ENCODE measurements around the gene SPANXN4.

Gene SPANXN4

DNA sequence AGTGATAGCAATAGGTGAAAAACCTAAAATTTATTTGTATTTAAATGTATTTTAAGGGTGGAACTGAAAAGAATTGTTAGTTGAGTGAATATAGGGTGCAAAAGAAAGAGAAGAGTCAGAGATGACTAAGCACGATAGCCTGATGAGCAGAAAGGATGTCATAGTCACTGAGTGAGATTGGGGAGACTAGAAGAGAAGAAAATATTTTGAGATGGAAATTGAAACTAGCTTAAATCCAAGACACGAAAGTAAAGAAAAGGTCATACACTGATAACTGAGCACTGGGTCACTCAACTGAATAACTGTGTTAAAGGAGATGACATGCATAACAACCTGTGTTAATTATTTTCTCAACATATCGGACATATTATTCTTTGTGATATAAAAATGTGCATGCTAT is 55.5 kb downstream of the SPANXN4 start:
- no peak overlapping the region for H3K4me2 ChIP-seq (ENCODE audit: low read length)
- no peak overlapping the region for H3K9ac ChIP-seq (ENCODE audit: low read length)
- H3K27me3 ChIP-seq (ENCODE audit: insufficient read depth, low read length): no peaks in the 10 kb centered on the region
- no peaks in the 10 kb centered on the region for H3K79me2 ChIP-seq (ENCODE audit: insufficient read depth, low read length)
- H3K36me3 ChIP-seq (ENCODE audit: insufficient read depth, low read length): no peaks in the 10 kb centered on the region
- H3K9me3 ChIP-seq (ENCODE audit: low read length): no peaks in the 10 kb centered on the region
- H4K20me1 ChIP-seq (ENCODE audit: insufficient read depth, low read length): no peaks in the 10 kb centered on the region
- H2AFZ ChIP-seq (ENCODE audit: low read length): no peak overlapping the region
- H3K27ac ChIP-seq (ENCODE audit: low read depth, low read length, poor library complexity, severe bottlenecking): no peak overlapping the region
- H3K9me2 ChIP-seq (ENCODE audit: low read depth, low read length): no peaks in the 10 kb centered on the region
- no peak overlapping the region for H3K4me3 ChIP-seq (ENCODE audit: low read depth, low read length, poor library complexity, severe bottlenecking)
- H3K4me1 ChIP-seq (ENCODE audit: insufficient read depth, low read length, severe bottlenecking): no peaks in the 10 kb centered on the region
- H3F3A ChIP-seq (ENCODE audit: insufficient read depth, low read length): no peaks in the 10 kb centered on the region
- TF ChIP-seq EZH2 (IDR thresholded peaks at IDR 0.05; ENCODE audit: borderline replicate concordance, low read length): no peak
- TF ChIP-seq, protein P1, sequence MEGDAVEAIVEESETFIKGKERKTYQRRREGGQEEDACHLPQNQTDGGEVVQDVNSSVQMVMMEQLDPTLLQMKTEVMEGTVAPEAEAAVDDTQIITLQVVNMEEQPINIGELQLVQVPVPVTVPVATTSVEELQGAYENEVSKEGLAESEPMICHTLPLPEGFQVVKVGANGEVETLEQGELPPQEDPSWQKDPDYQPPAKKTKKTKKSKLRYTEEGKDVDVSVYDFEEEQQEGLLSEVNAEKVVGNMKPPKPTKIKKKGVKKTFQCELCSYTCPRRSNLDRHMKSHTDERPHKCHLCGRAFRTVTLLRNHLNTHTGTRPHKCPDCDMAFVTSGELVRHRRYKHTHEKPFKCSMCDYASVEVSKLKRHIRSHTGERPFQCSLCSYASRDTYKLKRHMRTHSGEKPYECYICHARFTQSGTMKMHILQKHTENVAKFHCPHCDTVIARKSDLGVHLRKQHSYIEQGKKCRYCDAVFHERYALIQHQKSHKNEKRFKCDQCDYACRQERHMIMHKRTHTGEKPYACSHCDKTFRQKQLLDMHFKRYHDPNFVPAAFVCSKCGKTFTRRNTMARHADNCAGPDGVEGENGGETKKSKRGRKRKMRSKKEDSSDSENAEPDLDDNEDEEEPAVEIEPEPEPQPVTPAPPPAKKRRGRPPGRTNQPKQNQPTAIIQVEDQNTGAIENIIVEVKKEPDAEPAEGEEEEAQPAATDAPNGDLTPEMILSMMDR (IDR thresholded peaks at IDR 0.05; ENCODE audit: low read length): no peak

DNA sequence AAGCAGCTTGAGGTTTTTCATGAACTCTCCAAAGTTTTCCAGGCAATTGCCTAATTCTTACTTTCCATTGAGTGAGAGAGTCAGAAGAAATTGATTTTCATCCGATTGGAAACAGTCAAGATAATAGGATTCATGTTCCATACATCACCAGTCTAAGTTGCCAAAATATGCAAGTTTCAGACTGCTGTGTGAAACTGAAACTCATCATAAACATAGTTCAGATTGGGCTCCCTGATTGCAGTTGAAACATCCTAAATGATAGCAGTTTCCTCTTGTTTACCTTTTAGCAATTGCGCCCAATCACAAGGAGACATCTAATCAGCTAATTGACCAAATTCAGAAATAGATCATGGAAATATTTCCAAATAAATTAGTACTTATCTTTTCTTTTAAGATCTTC is 56.8 kb downstream of the SPANXN4 start:
- H3K4me2 ChIP-seq (ENCODE audit: low read length): no peak overlapping the region
- TF ChIP-seq, protein P1 (IDR thresholded peaks at IDR 0.05; ENCODE audit: low read length): no peak

More for the DNA sequence above, 56.8 kb downstream of the SPANXN4 start:
- H3K9me3 ChIP-seq (ENCODE audit: low read length): no peaks in the 10 kb centered on the region
- H3K4me1 ChIP-seq (ENCODE audit: insufficient read depth, low read length, severe bottlenecking): no peaks in the 10 kb centered on the region
- no peaks in the 10 kb centered on the region for H4K20me1 ChIP-seq (ENCODE audit: insufficient read depth, low read length)
- H3F3A ChIP-seq (ENCODE audit: insufficient read depth, low read length): no peaks in the 10 kb centered on the region
- no peak overlapping the region for H2AFZ ChIP-seq (ENCODE audit: low read length)
- no peaks in the 10 kb centered on the region for H3K9me2 ChIP-seq (ENCODE audit: low read depth, low read length)
- H3K36me3 ChIP-seq (ENCODE audit: insufficient read depth, low read length): no peaks in the 10 kb centered on the region
- H3K4me3 ChIP-seq (ENCODE audit: low read depth, low read length, poor library complexity, severe bottlenecking): no peak overlapping the region
- H3K27me3 ChIP-seq (ENCODE audit: insufficient read depth, low read length): no peaks in the 10 kb centered on the region
- H3K9ac ChIP-seq (ENCODE audit: low read length): no peak overlapping the region
- no peak overlapping the region for H3K27ac ChIP-seq (ENCODE audit: low read depth, low read length, poor library complexity, severe bottlenecking)
- no peaks in the 10 kb centered on the region for H3K79me2 ChIP-seq (ENCODE audit: insufficient read depth, low read length)

All from OCI-LY1 (cell line).